IPS DF 6.9 (cell line): Measurements from ENCODE around the gene B3GALT5.

ENCODE experiments used
- DNase-seq: peaks from one replicate; pipeline ENCODE4 v3.0.0-alpha.2; 2013; ENCODE audit warnings: low read depth, low spot score
- H3K27ac ChIP-seq: one replicate; pipeline ENCODE4 v1.5.1; 2013; ENCODE audit warnings: low read length, control low read depth
- H3K27me3 ChIP-seq: 2 replicates; pipeline ENCODE4 v1.6.1; 2013; ENCODE audit warnings: mild to moderate bottlenecking, low read length; ENCODE audit not compliant: control insufficient read depth, insufficient read depth
- H3K36me3 ChIP-seq: 2 replicates; pipeline ENCODE4 v1.6.1; 2013; ENCODE audit warnings: low read length; ENCODE audit not compliant: control insufficient read depth, insufficient read depth
- H3K4me1 ChIP-seq: 2 replicates; pipeline ENCODE4 v1.6.1; 2013; ENCODE audit warnings: low read length; ENCODE audit not compliant: control insufficient read depth, insufficient read depth
- H3K4me3 ChIP-seq: 2 replicates; pipeline ENCODE4 v1.5.1; 2013; ENCODE audit warnings: mild to moderate bottlenecking, low read length
- H3K9me3 ChIP-seq: 2 replicates; pipeline ENCODE4 v1.6.1; 2013; ENCODE audit warnings: low read length, inconsistent platforms; ENCODE audit not compliant: control insufficient read depth, insufficient read depth
- WGBS: extraction: QIAGEN DNeasy Blood & Tissue Kit; methylation state at CpG from one replicate; pipeline ENCODE4 v1.1.7; 2013; ENCODE audit warnings: mixed read lengths, missing lambda C conversion rate; ENCODE audit not compliant: insufficient read length, insufficient coverage; 5-methylcytosine and 5-hydroxymethylcytosine counted together

B3GALT5 gene

DNA sequence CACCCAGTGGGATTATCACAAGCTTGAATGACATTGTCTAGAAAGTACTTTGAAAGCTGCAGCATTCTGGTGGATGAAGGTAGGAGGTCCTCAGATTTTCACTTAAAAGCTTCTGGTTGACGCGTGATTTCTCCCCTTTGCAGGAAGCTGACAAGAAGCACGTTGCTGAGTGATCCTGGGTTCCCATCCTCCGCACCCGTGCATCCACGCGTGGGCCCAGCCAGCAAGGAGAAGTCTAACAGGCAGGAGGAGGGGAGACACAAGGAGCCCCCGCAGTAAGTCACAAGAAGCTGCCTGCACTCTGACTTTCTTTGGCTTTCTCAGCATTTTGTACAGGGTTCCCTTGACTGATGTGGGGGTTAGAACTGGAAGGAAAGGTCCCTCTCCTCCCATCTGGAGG, 7.8 kb upstream of the B3GALT5 start:
- Histone ChIP-seq H3K4me3 (no peak overlapping the region), H3K27ac (no peak overlapping the region), H3K27me3 (no peaks in the 10 kb centered on the region), H3K36me3 (no peaks in the 10 kb centered on the region; the same call in 1 of the 2 replicates), H3K9me3 (no peaks in the 10 kb centered on the region), H3K4me1 (no peaks in the 10 kb centered on the region)
- no peak for DNase-seq
- no CpG with 5 or more reads among the region's 8 CpGs for WGBS

DNA sequence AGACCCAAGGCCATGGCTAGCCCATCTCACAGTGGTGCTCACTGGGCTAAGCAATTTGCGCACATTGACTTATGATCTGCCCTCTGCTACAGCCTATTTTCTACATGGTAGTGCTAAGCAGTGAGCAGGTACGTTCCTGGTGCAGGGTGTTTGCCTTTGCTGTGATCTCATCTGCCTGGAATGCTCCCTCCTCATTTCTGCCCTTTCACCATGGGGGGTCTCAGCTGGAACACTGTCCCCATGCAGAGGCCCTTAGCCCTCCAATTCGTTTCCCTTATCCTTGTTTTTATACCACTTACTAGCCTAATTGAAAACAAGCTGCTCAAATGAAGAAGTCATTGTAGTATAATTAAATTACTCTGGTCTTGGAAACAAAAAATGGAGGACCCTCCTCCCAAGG, 2.0 kb upstream of the B3GALT5 start:
- H3K36me3 ChIP-seq: no peaks in the 10 kb centered on the region
- H3K4me3 ChIP-seq: no peak overlapping the region
- no peak overlapping the region for H3K27ac ChIP-seq
- no CpG with 5 or more reads among the region's 3 CpGs for WGBS
- peak; percentile 39 for DNase-seq
- peaks cover 6% of the 10 kb centered on the region for H3K4me1 ChIP-seq
- no peaks in the 10 kb centered on the region for H3K9me3 ChIP-seq
- H3K27me3 ChIP-seq: no peaks in the 10 kb centered on the region

DNA sequence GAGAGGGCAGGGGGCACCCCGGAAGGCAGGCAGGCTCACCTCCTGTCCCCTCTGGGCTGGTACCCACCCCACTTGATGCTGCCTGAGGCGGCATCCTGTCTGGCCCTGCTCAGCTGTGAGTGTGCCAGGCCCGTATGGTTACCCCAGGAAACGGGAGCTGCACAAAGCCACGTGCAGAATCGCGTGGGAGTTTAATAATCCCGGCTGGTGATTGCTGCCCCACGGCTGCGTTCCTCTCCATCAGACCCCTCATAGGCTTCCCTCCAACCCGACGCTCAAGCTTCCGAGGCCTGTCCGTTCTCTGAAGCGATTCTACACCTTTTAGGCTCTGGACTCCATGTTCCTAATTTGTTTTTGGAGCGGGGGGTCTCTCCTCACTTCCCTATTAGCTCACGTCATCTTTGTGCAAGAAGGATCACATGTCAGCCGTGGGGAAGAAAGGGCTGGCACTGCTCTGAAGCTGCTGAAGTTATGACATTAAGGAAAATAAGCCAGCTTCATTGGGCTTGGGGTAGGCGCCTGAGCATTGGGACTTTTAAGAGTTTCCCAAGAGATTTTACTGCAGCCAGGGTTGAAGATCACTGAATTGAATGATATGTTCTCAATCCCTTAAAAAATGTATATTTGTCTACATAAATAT, 1.1 kb upstream of the B3GALT5 start:
- no peaks in the 10 kb centered on the region for H3K27me3 ChIP-seq
- no CpG with 5 or more reads among the region's 19 CpGs for WGBS
- no peaks in the 10 kb centered on the region for H3K36me3 ChIP-seq
- DNase-seq: no peak
- no peaks in the 10 kb centered on the region for H3K9me3 ChIP-seq
- no peak overlapping the region for H3K27ac ChIP-seq
- peak overlapping the region; percentile 31; the same call in 1 of the 2 replicates for H3K4me3 ChIP-seq
- peaks cover 6% of the 10 kb centered on the region for H3K4me1 ChIP-seq

DNA sequence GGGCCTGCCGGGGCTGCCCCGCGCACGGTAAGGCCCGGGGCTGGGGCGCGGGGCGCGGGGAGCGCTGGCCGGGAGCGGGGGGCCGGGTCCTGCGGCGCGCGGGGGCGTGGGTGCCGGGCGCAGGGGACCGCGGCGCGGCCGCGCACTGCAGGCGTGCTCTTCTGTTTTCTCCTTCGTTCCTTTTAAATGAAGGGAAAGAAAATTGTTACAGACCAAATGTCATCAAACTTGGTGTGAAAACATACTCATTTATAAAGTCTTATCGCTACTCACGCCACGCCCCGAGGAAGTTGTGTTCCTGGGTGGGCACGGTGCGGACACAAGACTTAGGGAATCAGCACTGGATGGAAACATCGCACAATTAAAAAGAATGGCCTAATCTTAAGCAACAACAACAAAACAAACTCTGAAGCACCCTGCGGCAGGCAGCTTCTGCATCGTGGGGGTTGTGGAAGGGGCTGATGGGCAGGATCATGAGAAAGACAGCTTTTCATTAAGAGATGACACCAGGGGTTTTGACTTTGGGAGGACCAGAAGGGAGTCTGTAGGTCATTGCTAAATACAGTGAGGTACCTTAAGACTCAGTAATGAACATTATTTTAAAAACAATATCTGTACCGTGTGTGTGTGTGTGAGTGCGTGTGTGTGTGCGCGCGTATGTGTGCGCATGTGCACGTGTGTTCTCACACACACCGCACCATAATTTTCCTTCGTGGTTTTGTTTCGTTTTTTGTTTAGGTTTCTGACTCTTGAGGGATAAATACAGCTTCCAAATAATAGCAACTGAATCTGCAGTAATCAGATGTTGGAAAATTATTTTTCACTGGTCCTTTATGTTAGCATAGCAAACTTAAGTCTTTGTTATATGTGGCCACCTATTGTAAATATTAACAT, 548 bp downstream of the B3GALT5 start:
- H3K36me3 ChIP-seq: no peaks in the 10 kb centered on the region
- no peaks in the 10 kb centered on the region for H3K27me3 ChIP-seq
- no peaks in the 10 kb centered on the region for H3K9me3 ChIP-seq
- H3K4me1 ChIP-seq: peaks cover 6% of the 10 kb centered on the region
- H3K4me3 ChIP-seq: peak overlapping the region; percentile 87
- WGBS: no CpG with 5 or more reads among the region's 47 CpGs
- no peak overlapping the region for H3K27ac ChIP-seq
- no peak for DNase-seq

DNA sequence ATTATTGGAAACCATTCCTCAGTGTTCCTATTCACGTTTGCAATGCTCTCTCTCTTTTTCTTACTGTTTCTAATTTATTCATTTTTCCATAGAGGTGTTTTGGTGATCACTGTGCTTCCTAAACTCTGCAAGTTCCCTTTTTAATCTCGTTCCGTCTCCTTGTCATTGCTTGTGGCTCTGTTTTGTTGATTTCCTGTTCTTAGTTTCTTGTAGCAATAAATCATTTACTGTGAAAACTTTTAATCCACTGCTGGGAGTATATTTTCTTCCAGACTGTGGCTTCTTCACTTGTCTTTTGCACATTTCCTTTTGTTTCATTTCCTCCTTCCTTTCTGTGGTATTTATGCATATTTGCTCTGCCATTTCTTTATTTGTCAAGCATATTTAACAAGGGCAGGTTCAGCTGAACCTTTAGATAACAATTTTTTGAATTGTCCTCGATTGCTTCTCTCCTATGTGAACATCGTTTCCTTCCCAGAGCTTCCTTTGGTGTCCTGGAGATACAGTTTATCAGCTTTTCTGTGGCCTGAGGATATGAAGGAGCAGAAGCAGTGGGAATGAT, 3.6 kb downstream of the B3GALT5 start:
- Histone ChIP-seq H3K9me3 (no peaks in the 10 kb centered on the region), H3K36me3 (no peaks in the 10 kb centered on the region), H3K27ac (no peak overlapping the region), H3K27me3 (no peaks in the 10 kb centered on the region), H3K4me1 (peaks cover 3% of the 10 kb centered on the region), H3K4me3 (no peak overlapping the region)
- WGBS: no CpG with 5 or more reads among the region's 5 CpGs
- DNase-seq: no peak

DNA sequence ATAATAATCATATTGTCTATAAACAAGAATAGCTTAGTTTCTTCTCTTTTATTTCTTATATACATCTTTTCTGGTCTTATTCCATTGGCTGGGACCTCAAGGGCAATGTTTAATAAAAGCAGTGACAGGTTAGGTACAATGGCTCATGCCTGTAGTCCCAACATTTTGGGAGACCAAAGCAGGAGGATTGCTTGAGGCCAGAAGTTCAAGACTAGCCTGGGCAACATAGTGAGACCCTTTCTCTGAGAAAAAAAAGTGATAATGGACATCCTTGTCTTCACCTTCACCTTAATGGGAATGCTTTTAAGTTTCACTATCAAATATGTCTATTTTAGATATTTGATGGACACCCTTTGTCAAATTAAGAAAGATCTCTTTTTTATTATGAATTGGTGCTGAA, 8.1 kb downstream of the B3GALT5 start:
- Histone ChIP-seq H3K9me3 (no peaks in the 10 kb centered on the region), H3K27ac (no peak overlapping the region), H3K27me3 (no peaks in the 10 kb centered on the region), H3K4me3 (no peak overlapping the region), H3K4me1 (no peaks in the 10 kb centered on the region), H3K36me3 (no peaks in the 10 kb centered on the region)
- no peak for DNase-seq

DNA sequence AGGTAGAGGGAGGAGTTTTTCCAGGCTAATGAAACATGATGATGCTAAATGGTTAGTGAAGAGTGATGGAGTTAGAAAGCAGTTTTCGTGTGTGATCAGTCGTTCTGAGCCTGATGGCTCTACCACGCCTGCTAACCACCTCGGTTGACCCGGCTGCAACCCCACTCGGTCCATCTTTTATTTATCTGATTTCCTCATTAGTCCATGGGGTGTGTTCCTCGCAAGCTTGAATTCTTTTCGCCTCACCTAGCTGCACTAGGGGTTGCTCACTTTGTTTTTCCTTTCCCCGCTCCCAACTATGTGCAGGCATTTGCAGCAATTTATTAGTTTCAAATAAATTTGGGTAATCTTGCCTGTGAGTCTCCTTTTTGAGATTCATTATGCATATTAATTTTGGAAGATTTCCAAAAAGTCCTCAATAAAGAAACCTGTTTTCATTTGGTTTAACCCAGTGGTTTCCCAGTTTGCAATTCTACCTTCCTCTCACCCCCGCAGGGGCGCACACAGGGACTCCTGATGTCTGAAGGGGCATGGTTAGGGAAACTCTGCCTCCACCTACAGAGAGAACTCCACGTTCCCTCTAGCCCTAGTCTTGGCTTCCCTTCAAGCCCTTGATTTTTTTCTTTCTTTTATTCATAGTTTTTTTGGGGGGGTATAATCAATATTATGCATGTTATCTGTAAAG, 12.6 kb downstream of the B3GALT5 start:
- no peak for DNase-seq
- Histone ChIP-seq H3K36me3 (no peaks in the 10 kb centered on the region; the same call in 1 of the 2 replicates), H3K27ac (no peak overlapping the region), H3K9me3 (no peaks in the 10 kb centered on the region), H3K4me3 (no peak overlapping the region), H3K4me1 (peaks cover 2% of the 10 kb centered on the region), H3K27me3 (no peaks in the 10 kb centered on the region)
- WGBS: no CpG with 5 or more reads among the region's 12 CpGs

DNA sequence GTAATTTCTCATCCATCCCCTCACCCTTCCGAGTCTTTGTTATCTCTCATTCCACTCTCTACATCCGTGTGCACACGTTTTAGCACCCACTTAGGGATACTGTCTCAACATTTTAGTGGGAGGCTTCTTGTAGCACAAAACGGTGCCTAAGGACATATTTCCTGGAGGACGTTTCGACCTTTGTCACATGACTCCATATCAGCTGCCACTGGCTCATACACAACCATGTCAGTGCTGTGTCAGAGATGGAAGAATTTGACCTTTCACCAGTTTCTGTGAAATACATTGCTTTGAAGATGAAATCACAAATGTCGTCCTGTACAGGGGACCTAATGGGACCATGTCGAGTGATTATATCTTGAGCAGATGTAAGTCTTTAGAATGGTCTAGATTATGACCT, 15.6 kb downstream of the B3GALT5 start:
- Histone ChIP-seq H3K4me1 (peaks cover 4% of the 10 kb centered on the region), H3K36me3 (no peaks in the 10 kb centered on the region; the same call in 1 of the 2 replicates), H3K27me3 (no peaks in the 10 kb centered on the region), H3K9me3 (no peaks in the 10 kb centered on the region), H3K4me3 (no peak overlapping the region), H3K27ac (no peak overlapping the region)
- WGBS: no CpG with 5 or more reads among the region's 8 CpGs
- DNase-seq: no peak

DNA sequence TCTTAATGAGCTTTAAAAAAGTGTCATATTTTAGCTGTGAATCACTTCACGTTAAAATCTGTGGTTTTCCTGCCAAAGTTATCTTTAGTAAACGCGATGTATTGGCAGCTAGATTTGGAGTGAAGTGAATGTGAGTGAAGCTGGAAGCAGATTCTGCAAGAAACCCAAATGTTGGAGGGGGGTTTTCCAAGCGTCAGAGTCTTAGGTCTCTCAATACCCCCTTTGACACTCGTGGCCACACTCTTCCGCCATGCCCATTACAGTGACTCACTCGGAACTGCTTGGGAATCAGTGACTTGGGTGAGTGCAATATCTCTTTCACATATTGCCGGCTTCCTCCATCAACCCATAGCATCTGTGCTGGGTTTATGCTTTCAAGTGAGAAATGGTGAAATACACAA, 17.5 kb downstream of the B3GALT5 start:
- no peaks in the 10 kb centered on the region for H3K9me3 ChIP-seq
- H3K27ac ChIP-seq: no peak overlapping the region
- H3K27me3 ChIP-seq: no peaks in the 10 kb centered on the region
- no peak overlapping the region for H3K4me3 ChIP-seq
- H3K4me1 ChIP-seq: peaks cover 4% of the 10 kb centered on the region
- no peaks in the 10 kb centered on the region; the same call in 1 of the 2 replicates for H3K36me3 ChIP-seq
- no peak for DNase-seq
- no CpG with 5 or more reads among the region's 8 CpGs for WGBS

DNA sequence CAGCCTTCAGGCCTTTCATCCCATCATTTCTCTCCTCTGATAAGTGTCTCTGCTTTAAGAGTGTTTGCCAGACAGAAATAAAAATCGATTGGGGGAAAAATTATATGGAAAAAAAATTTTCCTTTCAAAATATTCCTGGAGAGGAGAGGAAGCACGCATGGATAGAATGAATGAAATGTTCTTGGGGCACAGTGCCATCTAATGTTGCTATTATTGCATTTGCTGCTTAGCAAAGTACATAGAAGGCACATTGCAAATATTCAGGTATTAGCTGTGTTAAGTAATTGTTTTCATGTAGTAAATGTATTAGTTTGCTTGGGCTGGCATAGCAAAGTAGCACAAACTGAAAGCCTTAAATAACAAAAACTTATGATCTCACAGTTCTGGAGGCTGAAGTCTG, 18.1 kb downstream of the B3GALT5 start:
- no CpG with 5 or more reads among the region's 2 CpGs for WGBS
- DNase-seq: no peak
- peaks cover 4% of the 10 kb centered on the region for H3K4me1 ChIP-seq
- no peak overlapping the region for H3K4me3 ChIP-seq
- no peak overlapping the region for H3K27ac ChIP-seq
- H3K27me3 ChIP-seq: no peaks in the 10 kb centered on the region
- H3K9me3 ChIP-seq: no peaks in the 10 kb centered on the region
- H3K36me3 ChIP-seq: no peaks in the 10 kb centered on the region; the same call in 1 of the 2 replicates
